Measurements from ENCODE around the gene ZNF277.

- TF ChIP-seq CTCF (IDR thresholded peaks at IDR 0.05; ENCODE audit: poor library complexity), result no peak
- no peak for TF ChIP-seq EZH2 (IDR thresholded peaks at IDR 0.05; ENCODE audit: borderline replicate concordance)
- TF ChIP-seq EZH2phosphoT487 (IDR thresholded peaks at IDR 0.05; ENCODE audit: low read depth, severe bottlenecking, unreplicated experiment), result no peak
Measured at GRCh38 chr7:112162142-112162766, 44.2 kb upstream of the ZNF277 start.

Data from hepatocyte (in vitro differentiated cells).